Endothelial cell of umbilical vein (primary cell): ENCODE measurements around the gene CDK5R2. TPM values are rescaled to one million over a fixed set of nuclear protein-coding genes. Genes with fewer than 3 reads are reported as not detected.

Source experiments
- BruUV-seq: library from RNA; stranded (reverse); fragments of 400-500 nt; replicated peaks from 2 replicates; lab custom pipeline; 2021; lab: Mats Ljungman, UMichigan
- CTCF ChIA-PET: fragments of 300-600, 350-600 bp; sonication (Branson Sonifier 250); formaldehyde crosslinking; loops from one replicate; lab custom pipeline; 2021; ENCODE audit warnings: antibody characterized with exemption, inconsistent platforms; lab: Charles Lee
- POLR2A ChIA-PET: fragments of 300-600, 350-600 bp; sonication (Branson Sonifier 250); formaldehyde crosslinking; loops from one replicate; lab custom pipeline; 2021; ENCODE audit warnings: antibody characterized with exemption, inconsistent platforms; lab: Charles Lee
- DNase-seq: peaks from one replicate; pipeline ENCODE4 v3.0.0-alpha.2; 2011; ENCODE audit warnings: low read depth, low spot score
- FAIRE-seq: peaks from 2 replicates; lab custom pipeline; 2011; peaks lifted over from hg19 to GRCh38; lab: Jason Lieb, UNC
- H2AFZ ChIP-seq: 2 replicates; pipeline ENCODE4 v1.6.0; 2012; ENCODE audit warnings: low read depth, low read length, control low read depth, inconsistent platforms
- H3K27ac ChIP-seq: 2 replicates; pipeline ENCODE4 v1.5.1; 2011; ENCODE audit warnings: low read depth, mild to moderate bottlenecking, control low read depth, low read length, moderate library complexity; ENCODE audit not compliant: insufficient read depth
- H3K27me3 ChIP-seq, 2 experiments: 2 replicates each; pipeline versions ENCODE4 v1.6.0 to v1.6.1; 2011; ENCODE audit warnings: low read length in 2 of 2, mixed read lengths in 1 of 2; ENCODE audit not compliant: control insufficient read depth in 2 of 2, insufficient read depth in 2 of 2
- H3K36me3 ChIP-seq, 2 experiments: 2 replicates in 1 of 2; 3 replicates in 1 of 2; pipeline ENCODE4 v1.5.1; 2011; ENCODE audit warnings: low read length in 2 of 2, mild to moderate bottlenecking in 1 of 2, moderate library complexity in 1 of 2; ENCODE audit not compliant: control insufficient read depth in 2 of 2, insufficient read depth in 2 of 2; ENCODE audit errors: extremely low read depth in 1 of 2
- H3K4me1 ChIP-seq: 3 replicates; pipeline ENCODE4 v1.5.1; 2011; ENCODE audit warnings: mild to moderate bottlenecking, low read length; ENCODE audit not compliant: control insufficient read depth, insufficient read depth; ENCODE audit errors: extremely low read depth
- H3K4me2 ChIP-seq: 2 replicates; pipeline ENCODE4 v1.6.1; 2011; ENCODE audit warnings: low read length, control low read depth, mixed read lengths; ENCODE audit not compliant: insufficient read depth
- H3K4me3 ChIP-seq, 3 experiments: fragments of 200-600 bp in 1 of 3; sonication (generic), shearing (Covaris generic) in 1 of 3; replicated peaks in 1 of 3; 2 replicates each; pipeline ENCODE4 v1.5.1; 2011 to 2016; ENCODE audit warnings: control low read depth in 3 of 3, low read length in 3 of 3, mild to moderate bottlenecking in 2 of 3, inconsistent platforms in 1 of 3, low read depth in 1 of 3, moderate library complexity in 1 of 3; ENCODE audit not compliant: insufficient read depth in 1 of 3
- H3K79me2 ChIP-seq: 2 replicates; pipeline ENCODE4 v1.6.0; 2012; ENCODE audit warnings: low read length, inconsistent platforms; ENCODE audit not compliant: control insufficient read depth, insufficient read depth
- H3K9ac ChIP-seq: replicated peaks from 2 replicates; pipeline ENCODE3; 2011; ENCODE audit warnings: low read length, control low read depth; ENCODE audit not compliant: insufficient read depth; ENCODE audit errors: extremely low read depth
- H3K9me1 ChIP-seq: replicated peaks from 3 replicates; pipeline ENCODE4 v1.6.0; 2011; ENCODE audit warnings: mild to moderate bottlenecking, low read length; ENCODE audit not compliant: control insufficient read depth, insufficient read depth; ENCODE audit errors: extremely low read depth
- H3K9me3 ChIP-seq: replicated peaks from 2 replicates; pipeline ENCODE4 v1.5.1; 2012; ENCODE audit warnings: low read length, inconsistent platforms; ENCODE audit not compliant: control insufficient read depth, insufficient read depth
- H4K20me1 ChIP-seq: replicated peaks from 2 replicates; pipeline ENCODE3; 2011; ENCODE audit warnings: mild to moderate bottlenecking, low read length; ENCODE audit not compliant: control insufficient read depth, insufficient read depth; ENCODE audit errors: extremely low read depth
- EZH2 ChIP-seq: IDR thresholded peaks from 2 replicates; pipeline ENCODE4 v1.6.1; 2012; ENCODE audit warnings: borderline replicate concordance, low read depth, mild to moderate bottlenecking, moderate library complexity, low read length, inconsistent platforms; ENCODE audit not compliant: severe bottlenecking
- FOS ChIP-seq: IDR thresholded peaks from 2 replicates; pipeline ENCODE4 v1.6.1; 2011; ENCODE audit warnings: mild to moderate bottlenecking, low read length, moderate library complexity, borderline replicate concordance; ENCODE audit not compliant: insufficient read depth
- GATA2 ChIP-seq: IDR thresholded peaks from 2 replicates; pipeline ENCODE4 v1.7.0; 2011; ENCODE audit warnings: low read depth, mild to moderate bottlenecking, moderate library complexity, mixed read lengths, low read length; ENCODE audit not compliant: insufficient read length, insufficient read depth
- JUN ChIP-seq: IDR thresholded peaks from 2 replicates; pipeline ENCODE4 v1.6.1; 2011; ENCODE audit warnings: borderline replicate concordance, low read depth; ENCODE audit not compliant: insufficient read length, insufficient read depth
- MYC ChIP-seq: IDR thresholded peaks from one replicate; pipeline ENCODE4 v1.6.1; 2011; ENCODE audit warnings: mild to moderate bottlenecking, low read depth, low read length
- POLR2A ChIP-seq: IDR thresholded peaks from 2 replicates; pipeline ENCODE4 v1.6.1; 2012; ENCODE audit warnings: low read depth, mild to moderate bottlenecking, control low read depth, low read length
- POLR2AphosphoS5 ChIP-seq: IDR thresholded peaks from 2 replicates; pipeline ENCODE4 v1.6.1; 2012; ENCODE audit warnings: low read depth, mild to moderate bottlenecking, control low read depth, low read length, moderate library complexity; ENCODE audit not compliant: insufficient read depth
- dilution Hi-C: fragments of 300-500 bp; cut with MboI; formaldehyde crosslinking; loops from one replicate; pipeline ENCODE4 v1.15.0; 2019; ENCODE audit warnings: low sequenced_read_pairs; ENCODE audit not compliant: extremely low pct_ligation_motif_present
- intact Hi-C: fragments of 100-400 bp; cut with micrococcal nuclease; formaldehyde crosslinking; loops from one replicate; pipeline ENCODE4 v1.10.0; 2022
- polyA plus RNA-seq, 4 experiments: library from polyadenylated mRNA; depleted of rRNA in 3 of 4; stranded (reverse) in 3 of 4; unstranded in 1 of 4; fragments of >200 nt; gene quantifications; 2 replicates each; pipeline versions ENCODE4 v1.2.1 to v1.2.3, GENCODE V29; 2011 to 2012; ENCODE audit warnings: missing spikeins in 1 of 4
- total RNA-seq: library from RNA; stranded (reverse); gene quantifications from 2 replicates; pipeline ENCODE4 v1.2.3, GENCODE V29; 2021
- TF ChIP-seq, protein P1 (sequence below), 2 donors: IDR thresholded peaks; 1 replicate in 1 of 2; 2 replicates in 1 of 2; pipeline ENCODE4 v1.5.1; 2011; ENCODE audit warnings: low read length in 2 of 2, mild to moderate bottlenecking in 2 of 2, moderate library complexity in 2 of 2, control low read depth in 1 of 2, inconsistent platforms in 1 of 2, low read depth in 1 of 2; ENCODE audit not compliant: insufficient read depth in 1 of 2; ENCODE audit errors: extremely low read depth in 1 of 2
- TF ChIP-seq, protein P2 (sequence below): IDR thresholded peaks from 2 replicates; pipeline ENCODE4 v1.6.1; 2011; ENCODE audit not compliant: insufficient read depth, insufficient read length

Gene CDK5R2
- total and polyA plus RNA-seq, 2 donors (not counting 3 experiments of a cell fraction or from before 2014, with no cell fraction given): 0.03 TPM; not detected in 1

DNA sequence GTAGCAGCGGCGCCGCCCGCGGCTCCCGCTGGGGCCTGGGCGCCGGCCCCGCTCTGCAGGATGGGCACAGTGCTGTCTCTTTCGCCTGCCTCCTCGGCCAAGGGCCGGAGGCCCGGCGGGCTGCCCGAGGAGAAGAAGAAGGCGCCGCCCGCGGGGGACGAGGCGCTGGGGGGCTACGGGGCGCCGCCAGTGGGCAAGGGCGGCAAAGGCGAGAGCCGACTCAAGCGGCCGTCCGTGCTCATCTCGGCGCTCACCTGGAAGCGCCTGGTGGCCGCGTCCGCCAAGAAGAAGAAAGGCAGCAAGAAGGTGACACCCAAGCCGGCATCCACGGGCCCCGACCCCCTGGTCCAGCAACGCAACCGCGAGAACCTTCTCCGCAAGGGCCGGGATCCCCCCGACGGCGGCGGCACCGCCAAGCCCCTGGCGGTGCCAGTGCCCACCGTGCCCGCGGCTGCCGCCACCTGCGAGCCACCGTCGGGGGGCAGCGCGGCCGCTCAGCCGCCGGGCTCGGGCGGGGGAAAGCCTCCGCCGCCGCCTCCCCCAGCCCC, 369 bp downstream of the CDK5R2 start:
- H3K27me3 ChIP-seq: peaks cover 54 to 73% of the 10 kb centered on the region in 2 experiments
- DNase-seq (no peak), FAIRE-seq (no peak)
- TF ChIP-seq JUN (no peak), EZH2 (no peak), POLR2AphosphoS5 (no peak), POLR2A (no peak), FOS (no peak), GATA2 (no peak), MYC (no peak)
- TF ChIP-seq, protein P1, sequence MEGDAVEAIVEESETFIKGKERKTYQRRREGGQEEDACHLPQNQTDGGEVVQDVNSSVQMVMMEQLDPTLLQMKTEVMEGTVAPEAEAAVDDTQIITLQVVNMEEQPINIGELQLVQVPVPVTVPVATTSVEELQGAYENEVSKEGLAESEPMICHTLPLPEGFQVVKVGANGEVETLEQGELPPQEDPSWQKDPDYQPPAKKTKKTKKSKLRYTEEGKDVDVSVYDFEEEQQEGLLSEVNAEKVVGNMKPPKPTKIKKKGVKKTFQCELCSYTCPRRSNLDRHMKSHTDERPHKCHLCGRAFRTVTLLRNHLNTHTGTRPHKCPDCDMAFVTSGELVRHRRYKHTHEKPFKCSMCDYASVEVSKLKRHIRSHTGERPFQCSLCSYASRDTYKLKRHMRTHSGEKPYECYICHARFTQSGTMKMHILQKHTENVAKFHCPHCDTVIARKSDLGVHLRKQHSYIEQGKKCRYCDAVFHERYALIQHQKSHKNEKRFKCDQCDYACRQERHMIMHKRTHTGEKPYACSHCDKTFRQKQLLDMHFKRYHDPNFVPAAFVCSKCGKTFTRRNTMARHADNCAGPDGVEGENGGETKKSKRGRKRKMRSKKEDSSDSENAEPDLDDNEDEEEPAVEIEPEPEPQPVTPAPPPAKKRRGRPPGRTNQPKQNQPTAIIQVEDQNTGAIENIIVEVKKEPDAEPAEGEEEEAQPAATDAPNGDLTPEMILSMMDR (IDR thresholded peaks at IDR 0.05; ENCODE audit: extremely low read depth in 1 of 2, insufficient read depth in 1 of 2, low read depth in 1 of 2, low read length in 2 of 2): no peak
- TF ChIP-seq, protein P2, sequence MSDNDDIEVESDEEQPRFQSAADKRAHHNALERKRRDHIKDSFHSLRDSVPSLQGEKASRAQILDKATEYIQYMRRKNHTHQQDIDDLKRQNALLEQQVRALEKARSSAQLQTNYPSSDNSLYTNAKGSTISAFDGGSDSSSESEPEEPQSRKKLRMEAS: no peak
- H2AFZ ChIP-seq: no peak overlapping the region
- ChIA-PET CTCF (interaction anchor here (0.9 to 2.0 kb wide), 7 partner anchors 20 to 86 kb away, joined by 3 to 10 read pairs (median 5); no protein-coding TSS in a partner anchor), POLR2A (no interaction called here)
- no peak overlapping the region for H3K27ac ChIP-seq
- no peaks in the 10 kb centered on the region for H3K4me1 ChIP-seq
- intact Hi-C loops (no loop called here), dilution Hi-C loops (no loop called here)
- H3K36me3 ChIP-seq: no peaks in the 10 kb centered on the region
- H3K9me1 ChIP-seq: no peaks in the 10 kb centered on the region
- peak overlapping the region in 1 of 3 experiments; percentile 13 for H3K4me3 ChIP-seq
- no peaks in the 10 kb centered on the region for H3K79me2 ChIP-seq
- H3K9me3 ChIP-seq: no peaks in the 10 kb centered on the region
- BruUV-seq: no TSS peak
- no peaks in the 10 kb centered on the region for H4K20me1 ChIP-seq
- H3K4me2 ChIP-seq: peak overlapping the region; percentile 14
- H3K9ac ChIP-seq: no peak overlapping the region
